GM18951 (cell line): ENCODE results near the gene HMCN1.

Experiments used
- POLR2A ChIP-seq: IDR thresholded peaks from 4 replicates; pipeline ENCODE4 v1.6.1; 2011; ENCODE audit warnings: mild to moderate bottlenecking; ENCODE audit not compliant: insufficient read length, insufficient read depth; ENCODE audit errors: extremely low read depth
- in situ Hi-C: fragments of 300-500 bp; cut with MboI; formaldehyde crosslinking; loops from one replicate; pipeline ENCODE4 v1.12.0; 2022; ENCODE audit warnings: low sequenced_read_pairs, mixed read lengths, inconsistent platforms; ENCODE audit not compliant: unreplicated experiment

HMCN1 gene

DNA sequence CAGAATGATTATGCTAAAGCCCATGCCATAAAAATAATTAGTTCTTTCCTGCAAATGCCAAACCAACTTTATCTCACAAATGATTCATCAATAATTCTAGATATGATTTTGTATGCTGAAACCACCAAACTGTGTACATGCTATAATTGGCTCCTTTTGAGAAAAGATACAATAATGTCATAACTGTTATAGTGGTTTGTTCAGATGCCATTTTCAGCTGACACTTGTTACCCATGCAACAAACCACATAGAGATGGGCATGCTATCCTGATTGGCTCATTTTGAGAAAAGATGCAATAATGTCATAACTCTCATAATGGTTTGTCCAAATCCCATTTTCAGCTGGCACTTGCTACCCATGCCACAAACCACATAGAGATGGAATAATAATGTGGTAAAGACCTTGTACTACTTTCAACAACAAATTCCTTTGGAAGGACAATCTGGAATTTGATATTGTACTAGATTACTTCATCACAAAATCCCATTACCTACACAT, 357.1 kb downstream of the HMCN1 start:
- TF ChIP-seq POLR2A: no peak
- in situ Hi-C loops: loop anchor here (10.0 kb wide), 1 partner anchor 64 kb away; no protein-coding TSS in a partner anchor

DNA sequence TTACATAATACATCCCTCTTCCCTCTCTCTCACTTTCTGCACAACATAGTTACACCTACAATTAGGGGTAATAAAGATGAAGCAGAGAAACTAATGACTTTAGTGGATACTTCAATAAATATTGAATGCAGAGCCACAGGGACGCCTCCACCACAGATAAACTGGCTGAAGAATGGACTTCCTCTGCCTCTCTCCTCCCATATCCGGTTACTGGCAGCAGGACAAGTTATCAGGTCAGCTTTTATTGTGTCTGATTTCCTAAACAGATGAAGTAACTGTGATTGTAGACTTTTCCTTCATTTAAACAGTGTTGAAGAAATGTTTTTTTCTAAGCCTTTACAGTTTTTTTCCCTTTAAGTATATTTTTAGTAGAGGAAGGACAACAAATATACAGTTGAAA, 359.2 kb downstream of the HMCN1 start:
- no peak for TF ChIP-seq POLR2A
- in situ Hi-C loops: loop anchor here (10.0 kb wide), 1 partner anchor 61 kb away; no protein-coding TSS in a partner anchor

DNA sequence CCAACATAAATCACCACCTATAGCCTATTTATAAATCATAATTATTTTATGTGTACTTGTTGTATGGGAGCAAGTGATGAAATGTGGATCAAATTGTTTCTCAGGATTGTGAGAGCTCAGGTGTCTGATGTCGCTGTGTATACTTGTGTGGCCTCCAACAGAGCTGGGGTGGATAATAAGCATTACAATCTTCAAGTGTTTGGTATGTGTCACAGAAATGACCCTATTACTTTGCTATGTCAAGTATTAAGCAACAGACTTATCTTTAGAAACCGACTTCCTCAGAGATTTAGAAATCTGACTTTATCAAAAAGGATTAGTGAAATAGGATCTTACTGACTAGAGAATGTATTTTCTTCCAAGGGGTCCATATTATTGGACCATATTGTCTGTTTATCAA, 360.0 kb downstream of the HMCN1 start:
- in situ Hi-C loops: loop anchor here (10.0 kb wide), 1 partner anchor 61 kb away; no protein-coding TSS in a partner anchor
- no peak for TF ChIP-seq POLR2A

DNA sequence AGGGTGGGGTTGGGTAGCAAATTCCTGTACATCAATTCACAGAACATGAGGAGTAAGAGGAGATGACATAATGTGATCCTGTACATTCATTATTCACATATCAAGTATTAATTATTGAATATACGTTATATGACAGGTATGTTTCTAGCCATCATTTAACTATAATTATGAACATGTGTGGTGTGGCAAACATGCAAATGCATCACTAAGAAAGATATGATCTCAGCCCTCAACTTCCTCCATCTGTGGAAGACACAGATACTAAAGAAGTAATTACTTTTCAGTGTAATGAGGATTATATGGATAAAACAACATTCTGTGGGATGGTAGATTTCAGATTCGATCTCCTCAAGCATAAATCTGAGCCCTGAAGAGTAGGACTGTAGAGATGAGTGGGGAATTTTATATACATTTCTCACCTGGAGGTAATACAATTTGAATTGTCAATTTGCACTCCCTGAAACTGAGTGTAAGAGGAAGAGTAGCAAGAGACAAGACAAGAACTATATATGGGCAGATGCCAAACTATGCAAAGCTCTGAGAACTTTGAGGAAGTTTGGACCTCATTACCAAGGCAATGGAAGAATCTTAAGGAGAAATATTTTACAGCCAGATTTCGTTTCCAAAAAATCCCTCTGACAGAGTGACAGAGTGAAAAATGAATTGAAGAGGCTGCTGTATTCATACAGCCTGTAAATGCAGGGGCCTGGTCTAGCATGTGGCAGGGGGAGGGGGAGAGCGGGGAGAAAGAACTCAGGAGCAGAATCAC, 365.3 kb downstream of the HMCN1 start:
- TF ChIP-seq POLR2A: no peak
- in situ Hi-C loops: loop anchor here (10.0 kb wide), 1 partner anchor 55 kb away; no protein-coding TSS in a partner anchor

DNA sequence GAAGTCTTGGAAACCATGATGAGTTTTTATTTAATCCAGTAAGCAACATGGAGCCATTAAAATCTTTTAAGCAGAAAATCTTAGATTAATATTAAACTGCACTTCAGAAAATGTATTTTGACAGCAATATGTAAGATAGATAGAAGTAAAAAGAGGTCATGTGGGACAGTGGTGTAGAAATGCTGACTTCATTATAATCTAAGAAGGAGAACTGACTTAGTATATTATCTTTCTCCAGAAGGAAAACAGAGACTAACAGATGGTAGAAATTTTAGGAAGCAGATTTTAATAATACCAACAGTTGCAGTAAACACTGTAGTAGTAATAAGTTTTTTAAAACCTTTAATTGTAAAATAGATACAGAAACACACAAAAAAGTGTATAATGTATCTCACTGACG, 367.9 kb downstream of the HMCN1 start:
- no peak for TF ChIP-seq POLR2A
- in situ Hi-C loops: no loop called here

DNA sequence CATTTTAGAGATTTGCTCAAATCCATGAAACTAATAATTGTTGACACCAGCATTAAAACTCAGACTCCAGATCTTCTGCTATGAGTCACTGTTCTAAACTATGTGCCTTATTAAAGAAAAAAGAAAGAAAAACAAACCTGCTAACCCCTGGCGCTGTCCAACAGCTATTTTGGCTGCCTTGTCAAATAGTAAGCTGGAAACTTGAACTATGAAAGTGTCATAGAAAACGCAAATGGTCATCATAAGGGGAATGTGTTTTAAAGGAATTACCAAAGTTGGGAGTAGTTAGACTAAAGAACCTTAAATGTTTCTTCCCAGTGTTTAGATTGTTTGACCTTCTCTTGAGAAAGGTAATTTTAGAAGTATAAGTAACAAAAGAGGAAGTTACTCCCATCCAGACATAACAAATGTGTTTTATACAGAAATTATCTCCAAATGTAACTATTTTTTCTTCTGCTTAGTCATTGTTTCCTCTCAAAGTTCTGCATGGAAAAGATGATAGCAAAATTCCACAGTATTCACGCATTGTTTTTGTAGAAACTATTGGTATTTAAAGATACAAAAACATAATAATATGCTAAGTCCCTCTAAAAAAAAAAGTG, 368.5 kb downstream of the HMCN1 start:
- in situ Hi-C loops: no loop called here
- no peak for TF ChIP-seq POLR2A

DNA sequence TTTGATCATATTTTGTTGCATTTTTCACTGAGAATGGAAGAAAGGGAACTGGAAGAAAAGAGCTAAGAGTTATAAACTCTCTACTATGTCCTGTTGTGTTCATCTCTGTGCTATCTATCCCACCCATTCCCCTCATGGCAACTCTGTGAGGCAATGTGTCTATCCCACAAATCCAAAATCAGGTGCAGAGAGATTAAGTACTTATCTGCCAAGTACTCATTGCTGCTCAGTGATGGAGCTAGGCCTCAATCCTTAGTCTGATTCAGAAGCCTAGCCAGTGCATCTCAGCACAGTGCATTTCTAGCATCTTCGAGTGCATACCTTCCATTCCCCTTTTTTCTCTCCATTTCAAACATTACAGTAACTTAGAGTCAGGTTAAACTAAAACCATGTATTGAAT, 370.3 kb downstream of the HMCN1 start:
- in situ Hi-C loops: no loop called here
- no peak for TF ChIP-seq POLR2A

DNA sequence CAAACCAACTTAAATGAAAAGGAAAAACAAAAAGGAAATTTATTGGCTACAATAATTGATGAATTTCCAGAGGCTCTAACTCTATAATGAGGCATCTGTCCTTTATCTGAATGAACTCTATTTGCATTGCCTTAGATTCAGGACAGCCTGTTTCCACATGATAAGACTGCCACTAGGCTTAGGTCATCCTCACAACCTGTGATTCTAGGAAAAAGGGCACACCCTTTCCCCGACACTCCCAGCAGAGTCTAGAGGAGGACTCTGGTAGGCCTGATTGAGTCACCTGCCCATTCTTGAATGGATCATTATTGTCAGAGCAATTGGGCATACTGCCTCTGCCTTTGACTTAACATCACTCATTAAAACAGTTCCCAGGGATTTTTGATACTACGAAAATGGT, 378.1 kb downstream of the HMCN1 start:
- TF ChIP-seq POLR2A: no peak
- in situ Hi-C loops: no loop called here

DNA sequence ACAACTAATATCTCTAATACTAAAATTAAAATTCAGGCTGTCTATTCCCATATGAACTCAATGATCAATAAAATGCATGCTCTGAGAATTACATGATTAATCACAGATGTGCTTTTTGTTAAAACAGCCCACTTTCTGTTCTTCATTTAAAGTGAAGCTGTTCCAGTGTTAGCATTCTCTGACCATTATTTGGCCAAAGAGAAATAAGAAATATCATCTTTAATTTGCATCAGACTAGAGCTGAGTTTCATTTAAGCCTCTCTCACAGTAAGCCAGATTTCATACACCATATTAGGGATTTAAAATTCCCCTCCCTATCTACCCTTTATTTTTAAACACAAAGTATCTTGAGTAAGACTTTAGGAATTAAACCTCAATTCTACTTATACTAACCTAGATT, 379.3 kb downstream of the HMCN1 start:
- TF ChIP-seq POLR2A: no peak
- in situ Hi-C loops: no loop called here

DNA sequence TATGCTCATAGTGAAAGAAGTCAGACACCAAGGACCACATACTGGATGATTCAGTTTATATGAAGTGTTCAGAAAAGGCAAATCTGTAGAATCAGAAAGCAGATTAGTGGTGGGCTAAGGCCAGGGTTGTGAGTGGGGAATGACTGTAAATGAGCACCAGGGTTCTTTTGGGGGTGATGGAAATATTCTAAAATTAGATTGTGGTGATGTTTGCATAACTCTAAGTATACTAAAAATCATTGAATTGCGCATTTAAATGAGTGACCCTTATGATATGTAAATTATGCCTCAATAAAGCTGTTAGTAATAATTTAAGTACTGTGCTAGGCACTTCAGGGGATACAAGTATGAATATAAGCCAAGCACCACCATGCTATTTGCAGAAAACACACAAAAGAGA, 384.5 kb downstream of the HMCN1 start:
- in situ Hi-C loops: no loop called here
- TF ChIP-seq POLR2A: no peak

DNA sequence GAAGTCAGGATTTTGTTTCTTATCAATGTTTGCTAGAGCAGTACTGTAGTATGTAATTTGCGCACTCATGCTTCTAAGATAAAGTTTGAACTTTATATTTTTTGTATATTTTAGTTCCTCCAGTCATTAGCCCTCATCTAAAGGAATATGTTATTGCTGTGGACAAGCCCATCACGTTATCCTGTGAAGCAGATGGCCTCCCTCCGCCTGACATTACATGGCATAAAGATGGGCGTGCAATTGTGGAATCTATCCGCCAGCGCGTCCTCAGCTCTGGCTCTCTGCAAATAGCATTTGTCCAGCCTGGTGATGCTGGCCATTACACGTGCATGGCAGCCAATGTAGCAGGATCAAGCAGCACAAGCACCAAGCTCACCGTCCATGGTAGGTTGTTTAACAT, 388.6 kb downstream of the HMCN1 start:
- in situ Hi-C loops: no loop called here

DNA sequence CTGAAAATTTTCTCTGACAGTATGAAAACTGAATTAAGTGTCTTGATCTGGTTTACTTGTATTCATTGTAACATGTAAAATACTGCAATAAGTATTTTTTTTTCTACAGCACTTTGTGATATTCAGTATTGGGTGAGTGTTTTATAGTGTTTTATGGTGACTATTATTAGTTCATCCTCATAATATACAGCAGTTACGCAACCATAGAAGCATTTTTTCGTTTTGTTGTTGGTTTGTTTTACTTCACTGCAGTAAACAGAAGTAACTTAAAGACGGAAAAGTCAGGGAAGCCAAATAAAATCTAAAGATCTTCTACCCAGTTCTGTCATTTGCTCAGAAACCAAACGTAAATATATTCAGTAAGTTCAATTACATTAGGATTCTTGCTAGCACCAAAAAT, 390.8 kb downstream of the HMCN1 start:
- in situ Hi-C loops: no loop called here
- TF ChIP-seq POLR2A: no peak

More for the DNA sequence above, 388.6 kb downstream of the HMCN1 start:
- no peak for TF ChIP-seq POLR2A

DNA sequence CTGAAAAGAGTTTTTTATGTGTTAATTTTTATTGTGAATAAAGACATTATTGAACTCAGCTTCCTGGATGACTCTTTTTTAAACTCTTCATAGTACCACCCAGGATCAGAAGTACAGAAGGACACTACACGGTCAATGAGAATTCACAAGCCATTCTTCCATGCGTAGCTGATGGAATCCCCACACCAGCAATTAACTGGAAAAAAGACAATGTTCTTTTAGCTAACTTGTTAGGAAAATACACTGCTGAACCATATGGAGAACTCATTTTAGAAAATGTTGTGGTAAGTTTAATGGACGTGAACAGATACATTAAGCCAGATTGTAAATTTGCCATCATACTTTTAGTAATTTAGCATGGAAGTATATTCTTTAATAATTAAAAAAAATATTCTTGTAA, 391.3 kb downstream of the HMCN1 start:
- in situ Hi-C loops: no loop called here
- no peak for TF ChIP-seq POLR2A

DNA sequence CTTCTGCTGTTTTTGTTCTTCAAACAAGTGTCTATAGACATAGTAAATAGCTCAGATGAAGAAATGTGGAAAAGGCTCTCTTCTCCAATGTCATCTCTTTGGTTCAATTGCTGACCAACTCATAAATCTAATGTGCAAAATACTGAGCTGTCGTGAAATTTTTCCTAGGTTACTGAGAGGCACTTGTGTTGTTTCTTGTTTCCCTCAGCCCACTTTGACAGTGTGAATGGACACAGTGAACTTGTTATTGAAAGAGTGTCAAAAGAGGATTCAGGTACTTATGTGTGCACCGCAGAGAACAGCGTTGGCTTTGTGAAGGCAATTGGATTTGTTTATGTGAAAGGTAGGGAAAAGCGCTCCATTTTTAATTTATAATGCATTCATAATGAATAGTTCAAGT, 395.6 kb downstream of the HMCN1 start:
- in situ Hi-C loops: no loop called here
- no peak for TF ChIP-seq POLR2A
